GM23338 (cell line): ENCODE data around the gene B3GAT3. TPM values are rescaled to one million over a fixed set of nuclear protein-coding genes. Genes with fewer than 3 reads are reported as not detected.

Experiments used
- ATAC-seq: fragments of 200-7000 bp; cut with Tn5 transposase; 3 replicates; pipeline ENCODE4 v1.9.1; 2020
- DNase-seq: peaks from one replicate; pipeline ENCODE4 v3.0.0-alpha.2; 2015; ENCODE audit warnings: low spot score
- H2AFZ ChIP-seq: fragments of 200-600 bp; sonication (generic); 2 replicates; pipeline ENCODE4 v1.8.0; 2016; ENCODE audit warnings: antibody characterized with exemption, mild to moderate bottlenecking, moderate library complexity
- H3F3A ChIP-seq: fragments of 200-600 bp; sonication (generic); replicated peaks from 2 replicates; pipeline ENCODE4 v1.8.0; 2017; ENCODE audit warnings: antibody characterized with exemption, mixed run types, low read depth
- H3K27ac ChIP-seq: fragments of 200-600 bp; sonication (generic); 2 replicates; pipeline ENCODE4 v1.6.1; 2016; ENCODE audit warnings: low read depth
- H3K27me3 ChIP-seq: fragments of 200-600 bp; sonication (generic); 2 replicates; pipeline ENCODE4 v1.8.0; 2016; ENCODE audit warnings: mild to moderate bottlenecking, mixed run types, moderate library complexity; ENCODE audit not compliant: insufficient read depth
- H3K36me3 ChIP-seq: fragments of 200-600 bp; sonication (generic); 2 replicates; pipeline ENCODE4 v1.8.0; 2016; ENCODE audit warnings: mild to moderate bottlenecking; ENCODE audit not compliant: insufficient read depth
- H3K4me1 ChIP-seq: fragments of 200-600 bp; sonication (generic); 2 replicates; pipeline ENCODE4 v1.8.0; 2016; ENCODE audit warnings: mild to moderate bottlenecking, moderate library complexity; ENCODE audit not compliant: insufficient read depth
- H3K4me2 ChIP-seq: fragments of 200-600 bp; sonication (generic); 2 replicates; pipeline ENCODE4 v1.7.1; 2017; ENCODE audit warnings: mixed run types
- H3K4me3 ChIP-seq: fragments of 200-600 bp; sonication (generic); 2 replicates; pipeline ENCODE4 v1.6.1; 2016; ENCODE audit warnings: mixed run types
- H3K79me2 ChIP-seq: fragments of 200-600 bp; sonication (generic); replicated peaks from 2 replicates; pipeline ENCODE4 v1.8.0; 2017; ENCODE audit warnings: mild to moderate bottlenecking; ENCODE audit not compliant: insufficient read depth
- H3K9me2 ChIP-seq: fragments of 200-600 bp; sonication (generic); 2 replicates; pipeline ENCODE4 v1.8.0; 2017; ENCODE audit not compliant: insufficient read depth
- H4K20me1 ChIP-seq: fragments of 200-600 bp; sonication (generic); replicated peaks from 2 replicates; pipeline ENCODE4 v1.8.0; 2017; ENCODE audit warnings: mild to moderate bottlenecking; ENCODE audit not compliant: insufficient read depth
- H3K27ac Mint-ChIP-seq: 2 replicates; pipeline ENCODE4 v1.8.0; 2020; ENCODE audit warnings: inconsistent platforms, mild to moderate bottlenecking, moderate library complexity, mixed read lengths
- H3K27me3 Mint-ChIP-seq: 3 replicates; pipeline ENCODE4 v1.8.0; 2022; ENCODE audit warnings: low read depth, mild to moderate bottlenecking, moderate library complexity, mixed read lengths, inconsistent platforms; ENCODE audit not compliant: insufficient read depth, poor library complexity
- H3K36me3 Mint-ChIP-seq: 3 replicates; pipeline ENCODE4 v1.8.0; 2021; ENCODE audit warnings: low read depth, mild to moderate bottlenecking, inconsistent platforms, moderate library complexity, mixed read lengths
- H3K4me1 Mint-ChIP-seq: 3 replicates; pipeline ENCODE4 v1.8.0; 2020; ENCODE audit warnings: mild to moderate bottlenecking, inconsistent platforms, mixed read lengths
- H3K4me3 Mint-ChIP-seq: 3 replicates; pipeline ENCODE4 v1.8.0; 2021; ENCODE audit warnings: moderate library complexity, mild to moderate bottlenecking, inconsistent platforms, mixed read lengths
- H3K9me3 Mint-ChIP-seq: 3 replicates; pipeline ENCODE4 v1.8.0; 2020; ENCODE audit warnings: moderate library complexity, mild to moderate bottlenecking, inconsistent platforms, mixed read lengths
- CREB1 ChIP-seq: fragments of 250-450 bp; sonication (Bioruptor Pico); IDR thresholded peaks from 2 replicates; pipeline ENCODE4 v1.5.0; 2020; ENCODE audit warnings: low read depth, mild to moderate bottlenecking, moderate library complexity
- CTCF ChIP-seq, 2 experiments: fragments of 200-600 bp in 1 of 2; sonication (generic) in 1 of 2; conservative IDR thresholded peaks; 2 replicates each; pipeline versions ENCODE4 v1.5.1 to v1.6.1; 2016 to 2017; ENCODE audit warnings: antibody characterized with exemption in 2 of 2, low read depth in 2 of 2, mild to moderate bottlenecking in 2 of 2, moderate library complexity in 1 of 2
- EZH2 ChIP-seq: fragments of 200-600 bp; sonication (generic); IDR thresholded peaks from one replicate; pipeline ENCODE4 v1.8.0; 2017; ENCODE audit warnings: antibody characterized with exemption, mild to moderate bottlenecking, low read depth; ENCODE audit not compliant: unreplicated experiment
- EZH2phosphoT487 ChIP-seq: fragments of 200-600 bp; sonication (generic); IDR thresholded peaks from one replicate; pipeline ENCODE4 v1.8.1; 2018; ENCODE audit warnings: antibody characterized with exemption; ENCODE audit not compliant: unreplicated experiment
- JUNB ChIP-seq: IDR thresholded peaks from one replicate; pipeline ENCODE4 v1.6.1; 2016; ENCODE audit warnings: antibody characterized with exemption; ENCODE audit not compliant: unreplicated experiment
- NANOG ChIP-seq: IDR thresholded peaks from 2 replicates; pipeline ENCODE4 v1.6.1; 2016; ENCODE audit warnings: antibody characterized with exemption, borderline replicate concordance
- POLR2AphosphoS5 ChIP-seq: IDR thresholded peaks from 2 replicates; pipeline ENCODE4 v1.6.1; 2016; ENCODE audit warnings: antibody characterized with exemption, low read depth
- STAT1 ChIP-seq: IDR thresholded peaks from one replicate; pipeline ENCODE4 v1.6.1; 2016; ENCODE audit warnings: antibody characterized with exemption; ENCODE audit not compliant: unreplicated experiment
- ZNF114 ChIP-seq: fragments of 250-450 bp; sonication (Bioruptor Pico); IDR thresholded peaks from 2 replicates; pipeline ENCODE4 v1.5.0; 2020; ENCODE audit warnings: mild to moderate bottlenecking, moderate library complexity
- ZNF331 ChIP-seq: fragments of 250-450 bp; sonication (Bioruptor Pico); IDR thresholded peaks from 2 replicates; pipeline ENCODE4 v1.5.0; 2020; ENCODE audit warnings: low read depth, mild to moderate bottlenecking, moderate library complexity
- ZNF462 ChIP-seq: fragments of 250-450 bp; sonication (Bioruptor Pico); IDR thresholded peaks from 2 replicates; pipeline ENCODE4 v1.5.0; 2020; ENCODE audit warnings: mild to moderate bottlenecking, moderate library complexity
- polyA plus RNA-seq: library from polyadenylated mRNA; unstranded; fragments of >200 nt; fragmentation: Nextera tagmentation; extraction: Ambion mirVana; gene quantifications from 2 replicates; pipeline ENCODE4 v1.2.1, GENCODE V29; 2016
- total RNA-seq: library from RNA; depleted of rRNA; stranded (reverse); fragments of >200 nt; shearing (Covaris generic); gene quantifications from 2 replicates; pipeline ENCODE4 v1.2.3, GENCODE V29; 2014
- TF ChIP-seq, protein P1 (sequence below): IDR thresholded peaks from 2 replicates; pipeline ENCODE4 v1.6.1; 2016; ENCODE audit warnings: antibody characterized with exemption
- TF ChIP-seq, protein P2 (sequence below): IDR thresholded peaks from one replicate; pipeline ENCODE4 v1.6.1; 2018; ENCODE audit warnings: antibody characterized with exemption; ENCODE audit not compliant: unreplicated experiment

B3GAT3 gene
- total and polyA plus RNA-seq, 2 experiments from 2014 or later: 16.4 to 18.4 TPM

- peaks cover 5% of the 10 kb centered on the region for H3K36me3 ChIP-seq
- peaks cover 52% of the 10 kb centered on the region for H3K36me3 Mint-ChIP-seq
- peaks cover 17% of the 10 kb centered on the region for H3K4me1 Mint-ChIP-seq
- H3K4me3 Mint-ChIP-seq: no peak overlapping the region
- H3K27ac ChIP-seq: no peak overlapping the region
- TF ChIP-seq CREB1 (no peak), ZNF331 (CRISPR knock-in tag) (no peak), NANOG (no peak), JUNB (no peak), ZNF114 (CRISPR knock-in tag) (no peak), EZH2 (no peak), POLR2AphosphoS5 (no peak), EZH2phosphoT487 (no peak), CTCF (conservative IDR thresholded peaks at IDR 0.05; ENCODE audit: low read depth in 2 of 2) (no peak), STAT1 (no peak), ZNF462 (CRISPR knock-in tag) (no peak)
- TF ChIP-seq, protein P1, sequence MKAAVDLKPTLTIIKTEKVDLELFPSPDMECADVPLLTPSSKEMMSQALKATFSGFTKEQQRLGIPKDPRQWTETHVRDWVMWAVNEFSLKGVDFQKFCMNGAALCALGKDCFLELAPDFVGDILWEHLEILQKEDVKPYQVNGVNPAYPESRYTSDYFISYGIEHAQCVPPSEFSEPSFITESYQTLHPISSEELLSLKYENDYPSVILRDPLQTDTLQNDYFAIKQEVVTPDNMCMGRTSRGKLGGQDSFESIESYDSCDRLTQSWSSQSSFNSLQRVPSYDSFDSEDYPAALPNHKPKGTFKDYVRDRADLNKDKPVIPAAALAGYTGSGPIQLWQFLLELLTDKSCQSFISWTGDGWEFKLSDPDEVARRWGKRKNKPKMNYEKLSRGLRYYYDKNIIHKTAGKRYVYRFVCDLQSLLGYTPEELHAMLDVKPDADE: no peak
- TF ChIP-seq, protein P2, sequence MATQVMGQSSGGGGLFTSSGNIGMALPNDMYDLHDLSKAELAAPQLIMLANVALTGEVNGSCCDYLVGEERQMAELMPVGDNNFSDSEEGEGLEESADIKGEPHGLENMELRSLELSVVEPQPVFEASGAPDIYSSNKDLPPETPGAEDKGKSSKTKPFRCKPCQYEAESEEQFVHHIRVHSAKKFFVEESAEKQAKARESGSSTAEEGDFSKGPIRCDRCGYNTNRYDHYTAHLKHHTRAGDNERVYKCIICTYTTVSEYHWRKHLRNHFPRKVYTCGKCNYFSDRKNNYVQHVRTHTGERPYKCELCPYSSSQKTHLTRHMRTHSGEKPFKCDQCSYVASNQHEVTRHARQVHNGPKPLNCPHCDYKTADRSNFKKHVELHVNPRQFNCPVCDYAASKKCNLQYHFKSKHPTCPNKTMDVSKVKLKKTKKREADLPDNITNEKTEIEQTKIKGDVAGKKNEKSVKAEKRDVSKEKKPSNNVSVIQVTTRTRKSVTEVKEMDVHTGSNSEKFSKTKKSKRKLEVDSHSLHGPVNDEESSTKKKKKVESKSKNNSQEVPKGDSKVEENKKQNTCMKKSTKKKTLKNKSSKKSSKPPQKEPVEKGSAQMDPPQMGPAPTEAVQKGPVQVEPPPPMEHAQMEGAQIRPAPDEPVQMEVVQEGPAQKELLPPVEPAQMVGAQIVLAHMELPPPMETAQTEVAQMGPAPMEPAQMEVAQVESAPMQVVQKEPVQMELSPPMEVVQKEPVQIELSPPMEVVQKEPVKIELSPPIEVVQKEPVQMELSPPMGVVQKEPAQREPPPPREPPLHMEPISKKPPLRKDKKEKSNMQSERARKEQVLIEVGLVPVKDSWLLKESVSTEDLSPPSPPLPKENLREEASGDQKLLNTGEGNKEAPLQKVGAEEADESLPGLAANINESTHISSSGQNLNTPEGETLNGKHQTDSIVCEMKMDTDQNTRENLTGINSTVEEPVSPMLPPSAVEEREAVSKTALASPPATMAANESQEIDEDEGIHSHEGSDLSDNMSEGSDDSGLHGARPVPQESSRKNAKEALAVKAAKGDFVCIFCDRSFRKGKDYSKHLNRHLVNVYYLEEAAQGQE: no peak
- 0 out of 2 replicates have a peak overlapping the region, but pooled peaks have one; percentile 48 for H3K27ac Mint-ChIP-seq
- no peak overlapping the region for H3K4me2 ChIP-seq
- no peak overlapping the region for H3K4me3 ChIP-seq
- peaks cover 8% of the 10 kb centered on the region; the same call in 1 of the 2 replicates for H4K20me1 ChIP-seq
- H2AFZ ChIP-seq: no peak overlapping the region
- ATAC-seq (no peak), DNase-seq (no peak)
- H3K79me2 ChIP-seq: peaks cover 14% of the 10 kb centered on the region
- H3K27me3 Mint-ChIP-seq: peaks cover 13% of the 10 kb centered on the region
- no peaks in the 10 kb centered on the region for H3K9me2 ChIP-seq
- no peaks in the 10 kb centered on the region for H3K9me3 Mint-ChIP-seq
- no peaks in the 10 kb centered on the region for H3K27me3 ChIP-seq
- H3K4me1 ChIP-seq: peaks cover 15% of the 10 kb centered on the region
- H3F3A ChIP-seq: peaks cover 20% of the 10 kb centered on the region
Measured at GRCh38 chr11:62577046-62577714, 44.6 kb downstream of the B3GAT3 start.
